Mesenchymal stem cell (in vitro differentiated cells and primary cell): Measurements from ENCODE around the gene TOR2A.
A peak's percentile ranks its signal among the peaks of the same experiment; 100 is the strongest.

Experiments
- DNase-seq: peaks from one replicate; pipeline ENCODE4 v3.0.0-alpha.2; 2013
- H2AFZ ChIP-seq: one replicate; pipeline ENCODE4 v1.6.1; 2013; ENCODE audit warnings: low read depth, mild to moderate bottlenecking, control low read depth, inconsistent platforms, low read length, moderate library complexity
- H2AK5ac ChIP-seq: 2 replicates; pipeline ENCODE4 v1.6.1; 2013; ENCODE audit warnings: low read length, moderate library complexity, mild to moderate bottlenecking, inconsistent platforms; ENCODE audit not compliant: severe bottlenecking
- H2BK120ac ChIP-seq: one replicate; pipeline ENCODE4 v1.6.1; 2013; ENCODE audit warnings: low read depth, mild to moderate bottlenecking, inconsistent platforms, low read length, moderate library complexity
- H2BK12ac ChIP-seq, 2 experiments: one replicate each; pipeline ENCODE4 v1.6.1; 2013; ENCODE audit warnings: inconsistent platforms in 2 of 2, low read length in 2 of 2, mild to moderate bottlenecking in 2 of 2, moderate library complexity in 2 of 2, control low read depth in 1 of 2
- H2BK15ac ChIP-seq: one replicate; pipeline ENCODE4 v1.6.1; 2013; ENCODE audit warnings: mild to moderate bottlenecking, low read depth, inconsistent platforms; ENCODE audit not compliant: poor library complexity, severe bottlenecking
- H2BK5ac ChIP-seq: 2 replicates; pipeline ENCODE4 v1.6.1; 2013; ENCODE audit warnings: low read depth, mild to moderate bottlenecking, low read length, control low read depth, inconsistent platforms; ENCODE audit not compliant: poor library complexity, severe bottlenecking
- H3K14ac ChIP-seq, 2 experiments: one replicate each; pipeline ENCODE4 v1.6.1; 2013; ENCODE audit warnings: inconsistent platforms in 2 of 2, low read length in 2 of 2, control low read depth in 1 of 2, mild to moderate bottlenecking in 1 of 2, moderate library complexity in 1 of 2
- H3K18ac ChIP-seq, 2 experiments: one replicate each; pipeline ENCODE4 v1.6.1; 2013; ENCODE audit warnings: inconsistent platforms in 2 of 2, low read length in 2 of 2, control low read depth in 1 of 2, low read depth in 1 of 2, mild to moderate bottlenecking in 1 of 2
- H3K23ac ChIP-seq, 2 experiments: one replicate each; pipeline ENCODE4 v1.6.1; 2013; ENCODE audit warnings: inconsistent platforms in 2 of 2, low read length in 2 of 2, mild to moderate bottlenecking in 2 of 2, moderate library complexity in 2 of 2, control low read depth in 1 of 2
- H3K27ac ChIP-seq: 2 replicates; pipeline ENCODE4 v1.5.1; 2013; ENCODE audit warnings: mild to moderate bottlenecking, moderate library complexity, low read length, control low read depth, inconsistent platforms; ENCODE audit not compliant: poor library complexity, severe bottlenecking
- H3K27me3 ChIP-seq, 2 experiments: 2 replicates each; pipeline versions ENCODE4 v1.6.1 to v1.7.0; 2013; ENCODE audit warnings: low read length in 2 of 2, mild to moderate bottlenecking in 2 of 2, moderate library complexity in 2 of 2, control low read depth in 1 of 2, inconsistent platforms in 1 of 2; ENCODE audit not compliant: control insufficient read depth in 1 of 2, insufficient read depth in 1 of 2
- H3K36me3 ChIP-seq, 2 experiments: 2 replicates each; pipeline versions ENCODE4 v1.6.1 to v1.7.0; 2013; ENCODE audit warnings: low read length in 2 of 2, control low read depth in 1 of 2, inconsistent platforms in 1 of 2, low read depth in 1 of 2, mild to moderate bottlenecking in 1 of 2; ENCODE audit not compliant: insufficient read depth in 2 of 2, control insufficient read depth in 1 of 2
- H3K4ac ChIP-seq, 2 experiments: one replicate each; pipeline ENCODE4 v1.6.1; 2013; ENCODE audit warnings: inconsistent platforms in 2 of 2, low read length in 2 of 2, mild to moderate bottlenecking in 2 of 2, moderate library complexity in 2 of 2, control low read depth in 1 of 2, low read depth in 1 of 2
- H3K4me1 ChIP-seq: 2 replicates; pipeline ENCODE4 v1.6.1; 2013; ENCODE audit warnings: low read depth, low read length, control low read depth; ENCODE audit not compliant: control insufficient read depth, insufficient read depth
- H3K4me2 ChIP-seq: 2 replicates; pipeline ENCODE4 v1.6.1; 2013; ENCODE audit warnings: low read length, mild to moderate bottlenecking, inconsistent platforms; ENCODE audit not compliant: poor library complexity, severe bottlenecking
- H3K4me3 ChIP-seq, 2 experiments: 2 replicates each; pipeline versions ENCODE4 v1.5.1 to v1.7.0; 2013; ENCODE audit warnings: low read length in 2 of 2, mild to moderate bottlenecking in 2 of 2, control low read depth in 1 of 2, low read depth in 1 of 2; ENCODE audit not compliant: insufficient read depth in 1 of 2
- H3K79me1 ChIP-seq: replicated peaks from 2 replicates; pipeline ENCODE4 v1.6.1; 2013; ENCODE audit warnings: mild to moderate bottlenecking, control low read depth, low read length, inconsistent platforms; ENCODE audit not compliant: poor library complexity, severe bottlenecking
- H3K9ac ChIP-seq: 2 replicates; pipeline ENCODE4 v1.7.0; 2013; ENCODE audit warnings: mild to moderate bottlenecking, low read length, moderate library complexity
- H3K9me3 ChIP-seq: 2 replicates; pipeline ENCODE4 v1.7.0; 2013; ENCODE audit warnings: mild to moderate bottlenecking, low read length; ENCODE audit not compliant: control insufficient read depth
- H4K8ac ChIP-seq: one replicate; pipeline ENCODE4 v1.6.1; 2013; ENCODE audit warnings: inconsistent platforms, mild to moderate bottlenecking, low read length, moderate library complexity
- H4K91ac ChIP-seq: one replicate; pipeline ENCODE4 v1.6.1; 2013; ENCODE audit warnings: mild to moderate bottlenecking, low read length, inconsistent platforms
- WGBS: methylation state at CpG from one replicate; pipeline ENCODE4 v1.1.7; 2013; ENCODE audit warnings: mixed read lengths; 5-methylcytosine and 5-hydroxymethylcytosine counted together

Gene TOR2A

GRCh38 chr9:127690735-127691134, 44.4 kb downstream of the TOR2A start:
- H3K4me3 ChIP-seq = no peak overlapping the region
- peaks cover 57 to 85% of the 10 kb centered on the region in 2 experiments for H3K36me3 ChIP-seq
- no peak overlapping the region for H2BK15ac ChIP-seq
- no peak overlapping the region for H3K18ac ChIP-seq
- no peak overlapping the region for H2AK5ac ChIP-seq
- no peak overlapping the region for H2BK120ac ChIP-seq
- DNase-seq = no peak
- H3K27me3 ChIP-seq = no peaks in the 10 kb centered on the region
- WGBS = 95% methylated on average over 10 of the region's 10 CpGs
- H4K91ac ChIP-seq = no peak overlapping the region
- H3K79me1 ChIP-seq = no peaks in the 10 kb centered on the region
- H3K4me1 ChIP-seq = no peaks in the 10 kb centered on the region
- H3K9me3 ChIP-seq = no peaks in the 10 kb centered on the region
- no peak overlapping the region for H3K14ac ChIP-seq
- no peak overlapping the region for H4K8ac ChIP-seq
- H3K23ac ChIP-seq = no peak overlapping the region
- no peak overlapping the region for H3K9ac ChIP-seq
- no peak overlapping the region for H3K27ac ChIP-seq
- H2AFZ ChIP-seq = no peak overlapping the region
- no peak overlapping the region for H3K4me2 ChIP-seq
- H2BK12ac ChIP-seq = no peak overlapping the region
- no peak overlapping the region for H3K4ac ChIP-seq
- H2BK5ac ChIP-seq = no peak overlapping the region

GRCh38 chr9:127689329-127690000, 45.6 kb downstream of the TOR2A start:
- Histone ChIP-seq H3K4me2 (no peak overlapping the region), H2BK5ac (no peak overlapping the region), H3K18ac (no peak overlapping the region), H4K8ac (no peak overlapping the region), H3K27me3 (no peaks in the 10 kb centered on the region), H2AFZ (no peak overlapping the region), H3K9ac (no peak overlapping the region), H3K9me3 (no peaks in the 10 kb centered on the region), H2AK5ac (no peak overlapping the region), H3K14ac (no peak overlapping the region), H4K91ac (no peak overlapping the region), H3K79me1 (no peaks in the 10 kb centered on the region), H2BK12ac (no peak overlapping the region), H3K4me3 (no peak overlapping the region), H3K4ac (no peak overlapping the region), H3K4me1 (peaks cover 4% of the 10 kb centered on the region), H3K36me3 (peaks cover 53 to 91% of the 10 kb centered on the region in 2 experiments), H2BK15ac (no peak overlapping the region), H2BK120ac (no peak overlapping the region), H3K23ac (no peak overlapping the region), H3K27ac (no peak overlapping the region)
- 91% methylated on average over 13 of the region's 13 CpGs for WGBS
- DNase-seq = no peak

GRCh38 chr9:127686461-127687393, 48.4 kb downstream of the TOR2A start:
- Histone ChIP-seq H3K27me3 (no peaks in the 10 kb centered on the region), H3K9ac (no peak overlapping the region), H3K79me1 (no peaks in the 10 kb centered on the region), H3K14ac (no peak overlapping the region), H3K4me1 (peaks cover 7% of the 10 kb centered on the region), H4K8ac (no peak overlapping the region), H2BK5ac (no peak overlapping the region), H2BK15ac (no peak overlapping the region), H3K4me3 (no peak overlapping the region), H3K36me3 (peaks cover 64 to 96% of the 10 kb centered on the region in 2 experiments), H3K9me3 (no peaks in the 10 kb centered on the region), H2AK5ac (no peak overlapping the region), H3K4me2 (no peak overlapping the region), H2BK120ac (no peak overlapping the region), H2AFZ (no peak overlapping the region), H3K18ac (no peak overlapping the region), H2BK12ac (no peak overlapping the region), H3K27ac (no peak overlapping the region), H3K4ac (no peak overlapping the region), H4K91ac (no peak overlapping the region), H3K23ac (no peak overlapping the region)
- no peak for DNase-seq
- WGBS = 88% methylated on average over 5 of the region's 6 CpGs

- H3K4me1 ChIP-seq = peaks cover 7% of the 10 kb centered on the region
- no peak overlapping the region for H3K27ac ChIP-seq
- H3K36me3 ChIP-seq = peaks cover 65 to 96% of the 10 kb centered on the region in 2 experiments
- H3K79me1 ChIP-seq = no peaks in the 10 kb centered on the region
- H3K18ac ChIP-seq = no peak overlapping the region
- no peak overlapping the region for H3K14ac ChIP-seq
- 74% methylated on average over 4 of the region's 4 CpGs for WGBS
- H2AFZ ChIP-seq = no peak overlapping the region
- peak; percentile 42 for DNase-seq
- no peaks in the 10 kb centered on the region for H3K27me3 ChIP-seq
- H2BK12ac ChIP-seq = no peak overlapping the region
- no peak overlapping the region for H2BK120ac ChIP-seq
- H3K9ac ChIP-seq = no peak overlapping the region
- no peak overlapping the region for H3K4me3 ChIP-seq
- no peak overlapping the region for H3K23ac ChIP-seq
- H4K91ac ChIP-seq = no peak overlapping the region
- H2BK15ac ChIP-seq = no peak overlapping the region
- no peak overlapping the region for H2AK5ac ChIP-seq
- no peak overlapping the region for H3K4ac ChIP-seq
- no peak overlapping the region for H2BK5ac ChIP-seq
- H3K9me3 ChIP-seq = no peaks in the 10 kb centered on the region
- no peak overlapping the region for H3K4me2 ChIP-seq
- no peak overlapping the region for H4K8ac ChIP-seq
These were observed 50.5 kb downstream of the TOR2A start for GRCh38 chr9:127684576-127684975.
